Left cardiac atrium (tissue), 4 donors: ENCODE results near the gene ITPRIP. TPM values are rescaled to one million over a fixed set of nuclear protein-coding genes. Genes with fewer than 3 reads are reported as not detected.

Source experiments
- ATAC-seq, 2 donors: fragments of 200-7000 bp; cut with Tn5 transposase; one replicate each; pipeline ENCODE4 v1.9.1; 2020; ENCODE audit warnings: mild to moderate bottlenecking in 2 of 2, moderate library complexity in 2 of 2
- DNase-seq: peaks from one replicate; pipeline ENCODE4 v3.0.0-alpha.2; 2020
- intact Hi-C, 2 donors: fragments of 100-400 bp; cut with DNase I; formaldehyde crosslinking; loops; one replicate each; pipeline versions ENCODE4 v1.14.1 to v1.15.1; 2022 to 2023
- microRNA-seq, 2 donors: library from miRNA; unstranded; fragments of <30 nt; microRNA quantifications; one replicate each; pipeline ENCODE4 v1.2.0, GENCODE V29; 2020
- total RNA-seq, 2 donors: library from RNA; stranded (reverse); fragmentation: NEBNext Ultra II Directional; extraction: Animal tissue kit (Norgen Biotek cat#: 25700); gene quantifications; one replicate each; pipeline ENCODE4 v1.2.1, GENCODE V29; 2021
- donor health status: DM: no; HTN: yes; CAD: no.
- donor health status: DM: no; HTN: yes; CAD: no; lungs with severe emphysema.
- donor health status: DM: yes; HTN: yes; CAD: no.
- donor health status: Dilated cardiomyopathy.

ITPRIP gene
- total RNA-seq, 2 donors from 2014 or later: 45.4 to 90.7 TPM

DNA sequence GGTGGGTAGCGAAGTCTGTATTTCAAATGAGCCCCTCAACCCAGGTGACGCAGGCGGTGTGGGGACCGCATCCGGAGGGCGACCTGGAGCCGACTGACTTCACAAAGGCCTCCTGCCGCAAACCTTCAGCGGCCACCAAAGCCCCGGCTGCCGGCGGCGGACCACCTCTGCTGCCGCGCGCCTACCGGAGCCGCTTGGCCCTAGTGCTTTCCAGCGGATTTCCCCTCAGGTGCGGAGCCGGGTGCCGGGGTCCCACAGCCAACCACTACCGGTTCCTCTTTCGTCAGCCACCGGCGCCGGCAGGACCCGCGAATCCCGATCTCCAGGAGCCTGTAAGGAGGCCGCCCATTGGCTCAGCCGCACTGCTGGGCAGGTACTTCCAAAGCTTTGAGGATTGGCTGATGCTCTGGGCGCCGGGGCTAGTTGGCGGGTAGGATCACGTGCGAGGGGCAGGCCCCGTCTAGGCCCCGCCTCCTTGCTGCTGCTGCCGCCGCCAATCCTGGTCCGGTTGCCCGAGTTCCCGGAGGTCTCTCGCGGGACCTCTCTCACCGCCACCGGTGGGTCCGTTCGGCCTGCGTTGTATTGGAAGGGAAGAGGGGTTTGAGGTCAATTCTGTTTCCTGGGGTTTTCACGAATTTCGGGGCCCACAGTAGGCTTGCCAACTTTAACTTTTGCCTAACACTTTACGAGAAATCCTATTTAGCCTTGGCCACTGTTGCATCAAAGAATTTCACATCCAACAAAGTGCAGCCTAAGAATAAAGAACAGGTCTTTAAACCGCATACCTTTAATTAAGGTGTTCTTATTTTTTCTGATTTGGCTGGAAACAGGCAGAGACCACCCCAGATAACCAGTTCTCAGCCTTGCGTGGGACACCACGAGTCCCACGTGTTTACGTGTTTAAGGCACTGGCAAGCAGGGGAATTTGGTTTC, 69.3 kb downstream of the ITPRIP start, which contains the start of gene GSTO2:
TSS of gene GSTO2 (plus strand) at position 472 of the 933 bp plus-strand sequence. CDS start 5,732 bp downstream, outside the sequence.
- DNase-seq: peak; percentile 100
- intact Hi-C loops: loop anchor here in 1 of 2 donors (5.0 kb wide), 1 partner anchor 497 kb away; no protein-coding TSS in a partner anchor
- ATAC-seq: peak; percentile 100

- peak in 1 of 2 donors; percentile 2 for ATAC-seq
- intact Hi-C loops: loop anchor here in 1 of 2 donors (5.0 kb wide), 1 partner anchor 496 kb away; no protein-coding TSS in a partner anchor
- DNase-seq: no peak
These were observed 69.9 kb downstream of the ITPRIP start for GRCh38 chr10:104268405-104268712.

DNA sequence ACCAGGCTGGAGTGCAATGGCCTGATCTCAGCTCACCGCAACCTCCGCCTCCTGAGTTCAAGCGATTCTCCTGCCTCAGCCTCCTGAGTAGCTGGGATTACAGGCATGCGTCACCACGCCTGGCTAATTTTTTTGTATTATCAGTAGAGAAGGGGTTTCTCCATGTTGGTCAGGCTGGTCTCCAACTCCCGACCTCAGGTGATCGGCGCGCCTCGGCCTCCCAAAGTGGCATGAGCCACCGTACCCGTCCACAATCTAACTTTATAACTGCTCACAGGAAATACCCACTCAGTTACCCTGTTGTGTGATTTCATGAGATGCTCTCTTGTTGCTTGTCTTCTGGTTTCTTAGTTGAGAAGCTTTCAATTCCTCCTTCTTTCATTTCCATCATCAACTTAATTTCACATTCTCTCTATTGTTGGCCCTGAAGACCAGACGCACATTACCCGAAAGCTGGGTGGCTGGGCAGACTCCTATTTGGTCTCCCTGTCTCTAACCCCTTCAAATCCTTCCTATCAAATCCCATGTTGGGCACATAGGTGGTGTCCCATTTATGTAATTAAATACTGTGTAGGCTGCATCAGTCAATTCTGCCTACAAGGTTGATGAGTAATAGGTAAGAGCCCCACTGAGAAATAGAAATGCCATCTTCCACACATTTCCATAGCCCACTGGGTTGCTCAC, 70.4 kb downstream of the ITPRIP start:
- ATAC-seq (no peak), DNase-seq (no peak)
- intact Hi-C loops: loop anchor here in 1 of 2 donors (5.0 kb wide), 1 partner anchor 496 kb away; no protein-coding TSS in a partner anchor

GRCh38 chr10:104264783-104265182, 73.5 kb downstream of the ITPRIP start:
- intact Hi-C loops: loop anchor here in 1 of 2 donors (5.0 kb wide), 1 partner anchor 492 kb away; no protein-coding TSS in a partner anchor
- no peak for ATAC-seq
- DNase-seq: no peak

GRCh38 chr10:104262055-104262454, 76.2 kb downstream of the ITPRIP start:
- intact Hi-C loops: no loop called here
- DNase-seq (no peak), ATAC-seq (peak; percentile 64 to 75)

DNA sequence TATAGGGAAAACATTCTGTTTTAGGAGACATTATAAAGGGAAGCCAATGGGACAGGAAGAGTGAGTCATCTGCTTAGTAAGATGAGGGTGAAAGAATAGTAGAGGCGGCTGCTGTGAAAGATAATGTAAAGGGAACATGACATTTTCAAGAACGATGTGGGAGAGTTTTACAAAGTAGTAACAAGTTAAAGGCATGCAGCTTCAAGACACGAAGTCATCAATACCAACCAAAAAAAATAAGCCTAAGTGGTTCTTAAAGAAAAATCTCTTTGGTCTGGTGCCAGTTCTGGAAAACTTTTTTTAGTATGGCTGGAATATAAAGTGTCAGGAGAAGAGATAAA, 77.5 kb downstream of the ITPRIP start:
- DNase-seq: no peak
- ATAC-seq: peak in 1 of 2 donors; percentile 55
- intact Hi-C loops: no loop called here

GRCh38 chr10:104259999-104260774, 78.1 kb downstream of the ITPRIP start:
- intact Hi-C loops: no loop called here
- ATAC-seq (peak; percentile 47 to 68), DNase-seq (peak; percentile 33)

Small RNA genes lying within 50 kb of the gene (microRNA-seq; reads per million reads assigned to microRNA genes)
- gene MIR4482: 0.40 to 0.54 reads per million in 2 donors

Other genes with a start within 250 kb of the ITPRIP start
- gene SFR1, start 216.3 kb downstream of the ITPRIP start, total RNA-seq: 1 to 10 TPM; 6.5 to 7.0 TPM
- under 1 TPM in 1 of 2 donors, not detected in 1; 0.29 TPM for gene CFAP43, start 106.1 kb downstream of the ITPRIP start, total RNA-seq
- 100 to 1,000 TPM; 134 to 255 TPM for gene GSTO1, start 83.6 kb downstream of the ITPRIP start, total RNA-seq
- under 1 TPM; 0.82 to 0.92 TPM for gene GSTO2, start 69.3 kb downstream of the ITPRIP start, total RNA-seq
- 1 to 10 TPM; 2.4 to 3.8 TPM for gene CFAP58, start 15.4 kb upstream of the ITPRIP start, total RNA-seq